ENCODE data around the gene ALOX5. TPM values are rescaled to one million over a fixed set of nuclear protein-coding genes. Genes with fewer than 3 reads are reported as not detected.
"Not testable (repeated sequence)": the region's sequence is repeated elsewhere in the genome, so short reads cannot be mapped to it uniquely, and the experiment has no call there.

Gene ALOX5
- total RNA-seq, 4 donors from 2014 or later, result 27.8 to 127 (median 39.9) TPM

DNA sequence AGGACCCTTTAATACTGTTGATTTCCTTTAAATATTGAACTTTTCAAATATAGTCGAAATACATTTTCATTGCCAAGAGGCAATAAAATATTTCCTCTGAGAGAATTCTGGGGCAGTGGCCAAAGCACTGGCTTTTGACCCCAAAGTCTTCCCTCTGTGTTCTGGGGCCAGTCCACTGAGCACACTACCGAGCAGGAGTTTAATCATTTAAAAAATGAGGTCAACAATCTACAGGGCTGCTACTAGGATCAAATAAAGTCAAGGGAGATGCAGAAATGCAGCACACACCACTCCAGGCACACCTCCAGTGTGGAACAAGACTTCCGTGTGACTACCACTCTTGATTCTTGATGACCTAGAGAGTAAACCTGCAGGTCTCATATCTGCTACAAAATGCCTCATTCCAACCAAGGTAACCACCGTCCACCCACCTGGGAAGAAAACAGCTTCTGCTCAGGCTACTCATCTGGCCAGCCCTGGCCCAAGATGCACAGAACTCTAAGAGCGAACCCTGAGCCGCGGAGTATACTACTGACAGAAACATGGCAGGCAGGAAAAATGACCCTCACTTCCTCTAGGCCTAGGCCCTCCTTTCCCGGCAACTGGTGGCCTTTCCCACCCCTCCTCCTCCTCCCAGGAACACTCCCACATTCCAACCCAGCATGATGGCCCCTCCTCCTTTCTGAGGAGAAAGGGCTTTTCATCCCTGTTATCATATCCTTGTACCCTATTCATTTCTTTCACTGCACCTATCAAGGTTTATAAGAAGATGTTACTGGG lies 97.7 kb downstream of the ALOX5 start:
- WGBS, 2 donors, result 56 to 58% methylated on average over 7 to 8 of the region's 8 CpGs
- H3K27ac ChIP-seq, result peak overlapping the region in 2 of 4 donors; percentile 8 to 72
- no peak for DNase-seq (ENCODE audit: low spot score in 2 of 2)
- TF ChIP-seq POLR2A (IDR thresholded peaks at IDR 0.05), result no peak
- no peak for TF ChIP-seq EP300 (IDR thresholded peaks at IDR 0.05)
- TF ChIP-seq, protein P1, sequence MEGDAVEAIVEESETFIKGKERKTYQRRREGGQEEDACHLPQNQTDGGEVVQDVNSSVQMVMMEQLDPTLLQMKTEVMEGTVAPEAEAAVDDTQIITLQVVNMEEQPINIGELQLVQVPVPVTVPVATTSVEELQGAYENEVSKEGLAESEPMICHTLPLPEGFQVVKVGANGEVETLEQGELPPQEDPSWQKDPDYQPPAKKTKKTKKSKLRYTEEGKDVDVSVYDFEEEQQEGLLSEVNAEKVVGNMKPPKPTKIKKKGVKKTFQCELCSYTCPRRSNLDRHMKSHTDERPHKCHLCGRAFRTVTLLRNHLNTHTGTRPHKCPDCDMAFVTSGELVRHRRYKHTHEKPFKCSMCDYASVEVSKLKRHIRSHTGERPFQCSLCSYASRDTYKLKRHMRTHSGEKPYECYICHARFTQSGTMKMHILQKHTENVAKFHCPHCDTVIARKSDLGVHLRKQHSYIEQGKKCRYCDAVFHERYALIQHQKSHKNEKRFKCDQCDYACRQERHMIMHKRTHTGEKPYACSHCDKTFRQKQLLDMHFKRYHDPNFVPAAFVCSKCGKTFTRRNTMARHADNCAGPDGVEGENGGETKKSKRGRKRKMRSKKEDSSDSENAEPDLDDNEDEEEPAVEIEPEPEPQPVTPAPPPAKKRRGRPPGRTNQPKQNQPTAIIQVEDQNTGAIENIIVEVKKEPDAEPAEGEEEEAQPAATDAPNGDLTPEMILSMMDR (IDR thresholded peaks at IDR 0.05), result no peak
- peaks cover 0 to 7% (median under 1%) of the 10 kb centered on the region in 4 donors for H3K9me3 ChIP-seq
- peaks cover 0 to 4% (median 0%) of the 10 kb centered on the region in 3 donors for H3K36me3 ChIP-seq
- no peak overlapping the region for H3K4me3 ChIP-seq
- H3K4me1 ChIP-seq, result peaks cover 0 to 52% (median 12%) of the 10 kb centered on the region in 4 donors
- H3K27me3 ChIP-seq, result no peaks in the 10 kb centered on the region

DNA sequence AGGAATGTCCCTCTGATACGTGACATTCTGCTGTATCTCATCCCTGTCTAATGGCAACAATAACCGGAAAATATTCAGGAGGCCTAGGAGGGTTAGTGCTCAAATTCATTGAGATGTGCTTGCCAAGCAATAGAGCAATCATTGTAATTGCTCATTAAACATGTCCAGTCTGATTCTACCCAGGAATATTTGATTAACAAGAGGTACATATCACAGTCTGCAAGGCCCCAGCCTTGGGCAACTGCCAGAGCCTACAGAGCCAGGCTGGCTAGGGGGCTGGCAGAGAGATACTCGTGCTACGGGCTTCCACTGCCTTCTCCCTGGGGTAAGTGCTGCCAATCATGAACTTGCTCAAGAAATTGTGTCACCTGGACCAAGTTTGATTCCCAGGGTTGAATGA lies 99.1 kb downstream of the ALOX5 start:
- 93 to 94% methylated on average over 4 of the region's 4 CpGs for WGBS, 2 donors
- no peaks in the 10 kb centered on the region for H3K27me3 ChIP-seq
- peaks cover 0 to 4% (median 0%) of the 10 kb centered on the region in 3 donors for H3K36me3 ChIP-seq
- peaks cover 0 to 21% (median 4%) of the 10 kb centered on the region in 4 donors for H3K9me3 ChIP-seq
- TF ChIP-seq POLR2A (IDR thresholded peaks at IDR 0.05) (no peak), EP300 (IDR thresholded peaks at IDR 0.05) (no peak)
- TF ChIP-seq, protein P1 (IDR thresholded peaks at IDR 0.05), result no peak
- H3K4me3 ChIP-seq, result no peak overlapping the region
- no peak overlapping the region for H3K27ac ChIP-seq
- DNase-seq (ENCODE audit: low spot score in 2 of 2), result no peak
- peaks cover 0 to 47% (median 12%) of the 10 kb centered on the region in 4 donors for H3K4me1 ChIP-seq

DNA sequence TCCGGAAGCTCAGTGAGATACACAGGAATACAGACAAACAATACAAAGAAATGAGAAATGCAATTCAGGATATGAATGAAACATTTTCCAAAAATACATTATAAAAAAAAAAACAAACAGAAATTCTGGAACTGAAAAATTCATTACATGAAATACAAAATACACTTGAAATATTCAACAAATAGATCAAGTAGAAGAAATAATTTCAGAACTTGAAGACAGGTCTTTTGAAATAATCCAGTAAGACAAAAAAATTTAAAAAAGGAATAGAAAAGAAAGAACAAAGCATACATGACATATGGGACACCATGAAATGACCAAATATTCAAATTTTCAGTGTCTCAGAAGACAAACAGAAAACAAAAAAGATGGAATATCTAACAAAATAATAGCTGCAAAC lies 102.5 kb downstream of the ALOX5 start:
- H3K4me1 ChIP-seq, result peaks cover 0 to 20% (median 2%) of the 10 kb centered on the region in 4 donors
- H3K9me3 ChIP-seq, result peaks cover 0 to 46% (median 4%) of the 10 kb centered on the region in 4 donors
- TF ChIP-seq, protein P1 (IDR thresholded peaks at IDR 0.05), result no peak
- TF ChIP-seq POLR2A (IDR thresholded peaks at IDR 0.05), result no peak
- TF ChIP-seq EP300 (IDR thresholded peaks at IDR 0.05), result no peak
- no peaks in the 10 kb centered on the region for H3K27me3 ChIP-seq
- WGBS, 2 donors, result 91 to 97% methylated on average over 1 of the region's 1 CpG
- no peak overlapping the region for H3K4me3 ChIP-seq
- H3K36me3 ChIP-seq, result peaks cover 0 to 28% (median 0%) of the 10 kb centered on the region in 3 donors
- no peak for DNase-seq (ENCODE audit: low spot score in 2 of 2)
- H3K27ac ChIP-seq, result no peak overlapping the region

DNA sequence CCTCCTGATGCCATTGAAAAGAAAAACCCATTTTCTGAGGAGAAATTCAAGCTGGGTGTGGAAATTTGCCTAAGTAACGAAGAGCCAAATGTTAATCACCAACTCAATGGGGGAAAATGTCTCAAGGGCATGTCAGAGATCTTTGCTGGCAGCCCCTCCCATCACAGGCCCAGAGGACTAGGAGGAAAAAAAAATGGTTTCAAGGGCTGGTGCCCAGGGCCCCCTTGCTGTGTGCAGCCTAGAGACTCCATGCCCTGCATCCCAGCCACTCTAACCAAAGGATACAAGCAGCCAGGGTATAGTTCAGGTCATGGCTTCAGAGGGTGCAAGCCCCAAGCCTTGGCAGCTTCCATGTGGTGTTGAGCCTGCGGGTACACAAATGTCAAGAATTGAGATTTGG lies 106.3 kb downstream of the ALOX5 start:
- no peak for TF ChIP-seq EP300 (IDR thresholded peaks at IDR 0.05)
- TF ChIP-seq, protein P1 (IDR thresholded peaks at IDR 0.05), result no peak
- no peak for TF ChIP-seq POLR2A (IDR thresholded peaks at IDR 0.05)
- Histone ChIP-seq H3K36me3 (peaks cover 0 to 58% (median 0%) of the 10 kb centered on the region in 3 donors), H3K9me3 (peaks cover 0 to 46% (median 4%) of the 10 kb centered on the region in 4 donors), H3K27ac (no peak overlapping the region), H3K4me3 (no peak overlapping the region), H3K4me1 (no peaks in the 10 kb centered on the region), H3K27me3 (no peaks in the 10 kb centered on the region)
- WGBS, 2 donors, result 92 to 95% methylated on average over 1 to 2 of the region's 2 CpGs
- no peak for DNase-seq (ENCODE audit: low spot score in 2 of 2)

DNA sequence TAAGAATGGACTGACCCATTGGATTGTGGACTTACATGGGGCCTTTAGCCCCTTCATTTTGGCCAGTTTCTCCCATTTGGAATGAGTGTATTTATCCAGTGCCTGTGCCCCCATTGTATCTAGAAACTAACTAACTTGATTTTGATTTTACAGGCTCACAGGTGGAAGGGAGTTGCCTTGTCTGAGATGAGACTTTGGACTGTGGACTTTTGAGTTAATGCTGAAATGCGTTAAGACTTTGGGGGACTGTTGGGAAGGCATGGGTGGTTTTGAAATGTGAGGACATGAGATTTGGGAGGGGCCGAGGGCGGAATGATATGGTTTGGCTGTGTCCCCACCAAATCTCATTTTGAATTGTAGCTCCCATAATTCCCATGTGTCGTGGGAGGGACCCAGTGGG lies 107.1 kb downstream of the ALOX5 start:
- WGBS, 2 donors, result 94 to 96% methylated on average over 4 of the region's 4 CpGs
- H3K4me3 ChIP-seq; DNase-seq (ENCODE audit: low spot score in 2 of 2); H3K27me3 ChIP-seq; H3K27ac ChIP-seq; H3K4me1 ChIP-seq: not testable (repeated sequence)
- peaks cover 0 to 66% (median 0%) of the 10 kb centered on the region in 3 donors for H3K36me3 ChIP-seq
- H3K9me3 ChIP-seq, result peaks cover 0 to 45% (median 4%) of the 10 kb centered on the region in 4 donors
